Stimulated activated naive B cell treated with anti-CD40 and anti-IgM and Interleukin-4, amounts not matched to agents 10 μg/mL and 1 μg/mL and 100 μg/mL, for 72 hours (primary cell): Measurements from ENCODE around the gene MAP2K5.

Experiments
- ATAC-seq, 2 donors: fragments of 150-1000 bp; cut with Tn5 transposase; replicated peaks; 2 replicates each; pipeline ENCODE4 v1.10.0; 2021; ENCODE audit warnings: moderate library complexity in 1 of 2
- DNase-seq: peaks from one replicate; pipeline ENCODE4 v3.0.0; 2021
- H3K27ac Mint-ChIP-seq: one replicate; pipeline ENCODE4 v1.8.0; 2022; ENCODE audit warnings: mild to moderate bottlenecking, mixed read lengths
- H3K27me3 Mint-ChIP-seq, 2 donors: one replicate each; pipeline ENCODE4 v1.8.0; 2022; ENCODE audit warnings: mixed read lengths in 2 of 2
- H3K36me3 Mint-ChIP-seq, 2 donors: one replicate each; pipeline ENCODE4 v1.8.0; 2022; ENCODE audit warnings: mixed read lengths in 2 of 2, mild to moderate bottlenecking in 1 of 2
- H3K4me1 Mint-ChIP-seq, 2 donors: one replicate each; pipeline ENCODE4 v1.8.0; 2022; ENCODE audit warnings: mixed read lengths in 2 of 2, mild to moderate bottlenecking in 1 of 2
- H3K4me3 Mint-ChIP-seq, 2 donors: one replicate each; pipeline ENCODE4 v1.8.0; 2022; ENCODE audit warnings: mild to moderate bottlenecking in 2 of 2, mixed read lengths in 2 of 2, moderate library complexity in 1 of 2
- H3K9me3 Mint-ChIP-seq, 2 donors: one replicate each; pipeline ENCODE4 v1.8.0; 2022; ENCODE audit warnings: mixed read lengths in 2 of 2, mild to moderate bottlenecking in 1 of 2

Gene MAP2K5

DNA sequence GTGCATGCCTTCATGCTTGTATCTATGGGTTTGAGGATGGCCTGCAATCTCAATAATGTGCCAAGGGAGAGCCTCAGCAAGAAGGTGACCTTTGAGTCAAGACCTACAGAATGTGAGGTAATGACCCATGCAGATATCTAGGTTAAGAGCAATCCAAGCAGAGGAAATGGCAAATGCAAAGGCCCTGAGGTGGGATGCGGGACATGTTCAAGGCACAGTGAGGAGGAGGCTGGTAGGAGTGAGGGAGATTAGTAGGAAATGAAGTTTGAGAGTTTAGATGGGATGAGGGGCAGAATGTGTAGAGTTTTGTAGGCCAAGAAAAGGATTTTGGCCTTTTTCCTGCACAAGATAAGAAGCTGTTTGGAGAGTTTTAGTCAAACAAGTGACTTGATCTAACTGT is 4.7 kb upstream of the MAP2K5 start:
- Mint-ChIP-seq H3K27ac (no peak overlapping the region), H3K9me3 (no peaks in the 10 kb centered on the region), H3K36me3 (peaks cover 0 to 3% of the 10 kb centered on the region in 2 donors), H3K4me3 (no peak overlapping the region), H3K27me3 (peaks cover 10 to 13% of the 10 kb centered on the region in 2 donors), H3K4me1 (peaks cover 15 to 27% of the 10 kb centered on the region in 2 donors)
- no peak for ATAC-seq
- no peak for DNase-seq

DNA sequence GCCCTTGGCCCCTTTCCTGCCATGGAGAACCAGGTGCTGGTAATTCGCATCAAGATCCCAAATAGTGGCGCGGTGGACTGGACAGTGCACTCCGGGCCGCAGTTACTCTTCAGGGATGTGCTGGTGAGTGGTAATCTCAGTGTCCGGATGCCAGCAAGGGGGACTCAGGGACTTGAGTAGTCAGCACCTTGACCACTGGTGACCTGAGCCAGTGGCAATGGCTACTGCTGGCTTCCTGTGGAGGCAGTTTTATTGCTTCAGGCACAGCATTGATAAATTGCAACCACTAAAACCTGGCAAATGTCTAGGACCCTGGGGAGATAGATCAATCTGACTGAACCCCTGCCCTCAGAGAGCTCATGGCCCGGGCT is 830 bp downstream of the MAP2K5 start:
- ATAC-seq (no peak), DNase-seq (no peak)
- Mint-ChIP-seq H3K36me3 (peaks cover 4 to 10% of the 10 kb centered on the region in 2 donors), H3K4me1 (peaks cover 22 to 43% of the 10 kb centered on the region in 2 donors), H3K27me3 (no peaks in the 10 kb centered on the region), H3K27ac (peak overlapping the region; percentile 93), H3K9me3 (no peaks in the 10 kb centered on the region), H3K4me3 (peak overlapping the region; percentile 89 to 93)

DNA sequence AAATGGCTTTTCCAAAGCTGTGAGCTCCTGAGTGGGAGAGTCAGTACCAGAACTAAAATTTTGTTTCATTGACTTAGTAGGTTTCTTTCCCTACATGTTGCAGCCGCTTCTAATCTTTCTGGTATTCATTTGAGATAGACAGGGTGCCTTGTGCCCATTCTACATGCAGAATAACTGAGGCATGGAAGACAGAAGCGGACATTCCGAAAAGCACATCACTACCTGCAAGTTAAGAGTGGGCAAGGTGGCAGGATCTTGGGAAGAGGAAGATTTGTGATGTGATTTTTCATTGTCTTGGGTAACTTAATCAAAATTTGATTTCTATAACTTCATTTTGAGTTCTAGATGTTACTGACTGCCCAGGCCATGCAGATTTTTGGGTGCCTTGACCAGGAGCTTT is 2.0 kb downstream of the MAP2K5 start:
- H3K4me1 Mint-ChIP-seq, result peaks cover 21 to 43% of the 10 kb centered on the region in 2 donors
- no peak overlapping the region for H3K4me3 Mint-ChIP-seq

DNA sequence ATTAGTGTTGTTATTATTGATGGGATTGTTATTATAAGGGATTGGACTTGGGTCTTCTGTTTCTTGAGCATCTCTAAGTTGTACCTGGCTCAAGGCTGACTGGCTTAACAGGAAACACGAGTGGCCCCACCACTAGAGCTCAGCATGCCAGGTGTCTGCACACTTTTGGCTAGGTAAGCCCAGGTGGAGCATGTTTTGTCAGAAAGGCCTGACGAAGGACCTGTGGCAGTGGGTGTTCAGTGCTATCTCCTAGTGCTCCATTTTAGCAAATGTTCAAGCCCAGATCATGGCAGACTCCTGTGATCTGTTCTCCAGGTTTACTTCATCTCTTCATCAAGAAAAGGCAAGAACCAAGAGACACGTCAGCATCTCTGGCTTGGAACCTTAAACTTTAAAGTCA is 3.4 kb downstream of the MAP2K5 start:
- peaks cover 4 to 14% of the 10 kb centered on the region in 2 donors for H3K36me3 Mint-ChIP-seq
- DNase-seq (no peak), ATAC-seq (no peak)
- no peaks in the 10 kb centered on the region for H3K27me3 Mint-ChIP-seq
- peaks cover 21 to 36% of the 10 kb centered on the region in 2 donors for H3K4me1 Mint-ChIP-seq
- H3K27ac Mint-ChIP-seq, result no peak overlapping the region
- H3K9me3 Mint-ChIP-seq, result no peaks in the 10 kb centered on the region
- no peak overlapping the region for H3K4me3 Mint-ChIP-seq

More for the DNA sequence above, 2.0 kb downstream of the MAP2K5 start:
- H3K36me3 Mint-ChIP-seq, result peaks cover 4 to 10% of the 10 kb centered on the region in 2 donors
- H3K27me3 Mint-ChIP-seq, result no peaks in the 10 kb centered on the region
- ATAC-seq, result no peak
- no peaks in the 10 kb centered on the region for H3K9me3 Mint-ChIP-seq
- no peak overlapping the region for H3K27ac Mint-ChIP-seq
- DNase-seq, result no peak

DNA sequence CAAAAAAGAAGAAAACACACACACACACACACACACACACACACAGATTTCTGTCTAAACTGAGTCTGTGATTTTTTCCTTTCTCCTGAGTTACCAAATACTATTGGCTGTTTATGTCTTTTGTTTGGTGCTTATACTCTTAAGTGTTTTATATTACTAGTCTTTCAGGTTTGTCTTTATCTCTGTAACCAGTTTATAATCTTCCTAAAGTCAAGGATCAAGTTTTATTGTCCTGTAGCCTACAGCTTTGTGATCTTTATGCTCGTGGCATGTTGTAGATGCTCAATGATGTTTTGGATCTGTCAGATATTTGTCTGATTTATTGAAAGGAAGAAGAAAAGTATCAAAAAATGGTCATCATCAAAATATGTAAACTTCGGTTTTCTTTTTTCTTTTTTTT is 4.6 kb downstream of the MAP2K5 start:
- no peak overlapping the region for H3K27ac Mint-ChIP-seq
- ATAC-seq (no peak), DNase-seq (no peak)
- H3K4me1 Mint-ChIP-seq, result peaks cover 17 to 29% of the 10 kb centered on the region in 2 donors
- H3K27me3 Mint-ChIP-seq, result no peaks in the 10 kb centered on the region
- no peak overlapping the region for H3K4me3 Mint-ChIP-seq
- H3K9me3 Mint-ChIP-seq, result no peaks in the 10 kb centered on the region
- H3K36me3 Mint-ChIP-seq, result peaks cover 4 to 17% of the 10 kb centered on the region in 2 donors

DNA sequence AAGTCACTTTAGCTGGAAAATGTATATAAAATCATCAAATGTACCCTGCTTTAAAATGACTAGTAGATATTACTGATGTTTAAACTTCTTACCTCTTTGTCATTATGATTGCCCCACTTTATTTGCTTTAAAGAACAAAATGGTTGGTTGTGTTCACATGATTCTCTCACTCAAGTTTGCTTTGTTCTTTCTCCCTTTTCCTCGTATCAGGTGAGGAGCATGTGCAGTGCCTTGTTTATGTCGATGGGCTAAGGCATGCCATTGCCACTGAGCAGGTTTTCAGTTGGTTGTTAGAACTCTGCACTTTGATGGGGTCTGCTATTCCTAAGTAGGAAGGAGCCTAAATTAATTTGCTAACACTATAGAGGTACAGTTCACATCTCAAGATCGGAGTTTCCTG is 5.3 kb downstream of the MAP2K5 start:
- no peaks in the 10 kb centered on the region for H3K27me3 Mint-ChIP-seq
- H3K27ac Mint-ChIP-seq, result peak overlapping the region; percentile 65

DNA sequence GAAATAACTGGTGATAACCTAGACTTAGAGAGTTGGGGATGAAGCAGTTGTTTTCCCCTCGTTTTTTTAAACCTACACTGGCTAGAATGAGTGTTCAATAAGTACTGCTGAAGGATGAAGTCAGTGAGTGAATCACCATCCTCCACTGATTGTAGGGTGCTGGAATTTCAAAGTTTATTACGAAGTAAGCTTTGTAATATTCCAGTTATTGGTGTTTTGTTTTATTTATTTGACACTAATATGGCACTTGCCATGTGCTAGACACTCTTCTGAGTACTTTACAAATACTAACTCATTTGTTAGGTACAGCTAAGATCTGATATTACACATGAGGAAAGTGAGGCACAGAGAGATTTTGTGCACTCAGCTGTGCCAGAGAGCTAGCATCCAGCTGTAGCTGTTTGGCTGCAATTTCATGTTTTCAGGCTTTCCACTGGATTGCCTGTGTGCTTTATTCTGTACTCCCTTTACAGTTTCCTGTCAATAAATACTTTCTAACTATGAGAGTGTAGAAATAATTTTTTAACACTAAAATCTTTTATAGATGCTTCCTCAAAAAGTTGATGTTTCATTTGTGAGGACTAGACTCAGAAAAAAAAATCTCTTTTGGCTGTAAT is 5.8 kb downstream of the MAP2K5 start:
- Mint-ChIP-seq H3K27ac (no peak overlapping the region), H3K9me3 (no peaks in the 10 kb centered on the region), H3K27me3 (no peaks in the 10 kb centered on the region), H3K4me3 (no peak overlapping the region), H3K36me3 (peaks cover 4 to 17% of the 10 kb centered on the region in 2 donors), H3K4me1 (peaks cover 14 to 22% of the 10 kb centered on the region in 2 donors)
- DNase-seq (no peak), ATAC-seq (no peak)

More for the DNA sequence above, 5.3 kb downstream of the MAP2K5 start:
- Mint-ChIP-seq H3K4me1 (peaks cover 17 to 27% of the 10 kb centered on the region in 2 donors), H3K4me3 (no peak overlapping the region), H3K36me3 (peaks cover 4 to 17% of the 10 kb centered on the region in 2 donors), H3K9me3 (no peaks in the 10 kb centered on the region)
- ATAC-seq (no peak), DNase-seq (no peak)

DNA sequence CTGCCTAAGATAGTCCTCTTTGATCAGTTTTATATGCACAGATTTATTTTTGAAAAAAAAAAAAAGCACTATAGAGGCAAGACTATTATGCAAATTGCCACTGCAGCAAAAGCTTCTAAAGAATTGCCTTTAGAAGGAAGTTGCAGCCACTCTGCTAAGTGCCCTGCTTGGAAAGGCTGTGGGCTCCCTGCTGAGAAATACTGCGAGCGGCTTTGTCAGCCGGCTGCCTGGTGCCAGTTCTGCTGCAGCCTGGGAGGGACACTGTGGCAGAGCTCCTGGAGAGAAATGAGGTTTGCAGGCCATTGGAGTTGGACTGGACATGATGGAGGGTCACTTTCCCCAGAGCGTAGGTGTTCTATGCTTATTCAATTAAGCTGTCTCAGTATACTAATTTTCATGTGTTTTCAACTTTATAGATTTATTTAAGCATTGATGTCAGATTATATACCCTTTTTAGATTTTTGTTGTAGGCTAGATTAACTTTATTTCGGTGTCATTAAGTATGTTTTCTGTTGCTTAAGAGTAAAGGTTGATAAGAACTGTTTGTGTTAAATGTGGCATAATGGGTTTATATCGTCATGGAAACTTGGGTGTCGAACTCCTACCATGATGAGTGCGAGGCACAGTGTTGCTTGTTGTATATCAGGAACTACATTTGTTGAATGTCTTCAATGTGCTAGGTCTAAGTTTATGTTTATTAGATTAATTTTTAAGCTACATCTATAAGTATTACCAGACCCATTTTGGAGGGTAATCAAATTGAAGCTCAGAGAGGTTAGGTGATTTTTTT is 6.6 kb downstream of the MAP2K5 start:
- no peak overlapping the region for H3K4me3 Mint-ChIP-seq
- peaks cover 4 to 17% of the 10 kb centered on the region in 2 donors for H3K36me3 Mint-ChIP-seq
- peaks cover 11 to 18% of the 10 kb centered on the region in 2 donors for H3K4me1 Mint-ChIP-seq
- DNase-seq, result no peak
- H3K9me3 Mint-ChIP-seq, result no peaks in the 10 kb centered on the region
- H3K27me3 Mint-ChIP-seq, result no peaks in the 10 kb centered on the region
- peak in 1 of 2 donors; percentile 41 for ATAC-seq
- peak overlapping the region; percentile 75 for H3K27ac Mint-ChIP-seq

DNA sequence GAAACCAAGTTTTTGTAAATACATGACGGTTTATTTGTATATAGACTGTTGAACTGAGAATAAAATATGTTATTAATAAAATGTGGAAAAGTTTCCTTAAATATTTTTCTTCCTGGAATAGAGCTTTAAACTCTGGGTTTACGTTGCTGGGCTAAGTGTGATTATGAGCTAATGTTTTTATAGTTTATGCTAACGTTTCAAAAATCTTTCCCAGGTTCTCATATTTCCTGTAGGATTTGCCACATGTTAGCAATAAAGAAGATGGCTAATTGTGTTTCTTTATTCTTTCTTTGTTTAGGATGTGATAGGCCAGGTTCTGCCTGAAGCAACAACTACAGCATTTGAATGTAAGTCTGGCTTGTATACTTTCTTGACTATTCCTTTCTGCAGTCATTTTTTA is 7.2 kb downstream of the MAP2K5 start:
- no peak overlapping the region for H3K27ac Mint-ChIP-seq
- ATAC-seq (no peak), DNase-seq (no peak)
- H3K36me3 Mint-ChIP-seq, result peaks cover 6 to 18% of the 10 kb centered on the region in 2 donors
- H3K27me3 Mint-ChIP-seq, result no peaks in the 10 kb centered on the region
- no peaks in the 10 kb centered on the region for H3K9me3 Mint-ChIP-seq
- H3K4me1 Mint-ChIP-seq, result peaks cover 8 to 12% of the 10 kb centered on the region in 2 donors
- H3K4me3 Mint-ChIP-seq, result no peak overlapping the region

DNA sequence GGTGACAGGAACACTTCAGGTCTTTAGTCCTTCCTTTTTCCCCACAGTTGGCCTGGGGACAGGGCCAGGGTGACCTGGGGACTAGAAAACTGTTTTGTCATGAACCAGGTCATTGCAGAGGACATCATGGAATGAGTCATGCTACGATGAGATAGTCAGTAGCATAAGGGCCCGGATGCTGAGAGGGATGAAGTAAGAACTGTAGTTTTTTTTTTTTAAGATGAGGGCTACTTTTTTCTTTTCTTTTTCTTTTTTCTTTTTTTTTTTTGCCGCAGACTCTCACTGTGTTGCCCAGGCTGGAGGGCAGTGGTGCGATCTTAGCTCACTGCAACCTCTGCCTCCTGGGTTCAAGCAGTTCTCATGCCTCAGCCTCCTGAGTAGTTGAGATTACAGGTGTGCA is 8.0 kb downstream of the MAP2K5 start:
- peak overlapping the region; percentile 31 for H3K27ac Mint-ChIP-seq
- H3K4me1 Mint-ChIP-seq, result peaks cover 5 to 11% of the 10 kb centered on the region in 2 donors
- H3K36me3 Mint-ChIP-seq, result peaks cover 8 to 19% of the 10 kb centered on the region in 2 donors
- H3K9me3 Mint-ChIP-seq, result no peaks in the 10 kb centered on the region
- H3K27me3 Mint-ChIP-seq, result no peaks in the 10 kb centered on the region
- ATAC-seq, result no peak
- DNase-seq, result no peak
- no peak overlapping the region for H3K4me3 Mint-ChIP-seq

DNA sequence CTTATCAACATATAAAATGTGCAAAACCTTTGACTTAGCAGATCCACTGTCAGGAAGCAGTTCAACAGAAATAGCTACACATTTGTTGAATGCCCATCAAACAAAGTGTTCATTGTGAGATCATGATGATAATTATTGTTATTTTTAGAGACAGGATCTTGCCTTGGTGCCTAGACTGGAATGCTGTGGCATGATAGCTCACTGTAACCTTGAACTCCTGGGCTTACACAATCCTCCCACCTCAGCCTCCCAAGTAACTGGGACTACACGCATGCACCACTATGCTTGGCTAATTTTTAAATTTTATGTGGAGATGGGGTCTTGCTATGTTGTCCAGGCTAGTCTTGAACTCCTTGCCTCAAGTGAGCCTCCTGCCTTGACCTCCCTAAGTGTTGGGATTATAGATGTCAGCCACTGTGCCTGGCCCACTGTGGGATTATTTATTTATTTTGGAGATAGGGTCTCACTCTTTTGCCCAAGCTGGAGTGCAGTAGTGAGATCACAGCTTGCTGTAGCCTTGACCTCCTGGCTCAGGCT is 8.8 kb downstream of the MAP2K5 start:
- H3K27me3 Mint-ChIP-seq, result no peaks in the 10 kb centered on the region
- H3K9me3 Mint-ChIP-seq, result no peaks in the 10 kb centered on the region
- H3K27ac Mint-ChIP-seq, result no peak overlapping the region
- DNase-seq (no peak), ATAC-seq (no peak)
- H3K4me3 Mint-ChIP-seq, result no peak overlapping the region
- H3K4me1 Mint-ChIP-seq, result peaks cover 5 to 11% of the 10 kb centered on the region in 2 donors
- peaks cover 11 to 23% of the 10 kb centered on the region in 2 donors for H3K36me3 Mint-ChIP-seq

DNA sequence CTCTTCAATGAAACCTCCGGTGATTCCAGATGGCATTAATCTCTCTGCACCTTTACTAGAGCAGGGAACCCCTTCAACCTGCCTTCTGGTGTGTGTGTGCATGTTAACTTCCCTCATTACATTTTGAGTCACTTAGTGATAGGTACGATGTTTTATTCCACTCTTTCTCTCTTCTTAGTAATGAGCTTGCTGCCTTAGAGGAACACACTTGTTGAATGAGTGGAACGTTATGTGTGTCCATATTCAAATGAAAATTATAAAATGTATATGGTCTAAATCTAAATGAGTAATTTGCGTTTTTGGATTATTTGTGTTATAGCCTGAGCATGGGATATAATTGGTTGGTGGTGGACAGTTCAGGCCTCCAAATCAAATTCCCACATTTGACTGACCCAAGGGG is 12.1 kb downstream of the MAP2K5 start:
- DNase-seq (no peak), ATAC-seq (no peak)
- Mint-ChIP-seq H3K4me3 (no peak overlapping the region), H3K36me3 (peaks cover 28 to 43% of the 10 kb centered on the region in 2 donors), H3K9me3 (peaks cover 0 to 4% of the 10 kb centered on the region in 2 donors), H3K4me1 (peaks cover 0 to 8% of the 10 kb centered on the region in 2 donors), H3K27ac (no peak overlapping the region), H3K27me3 (no peaks in the 10 kb centered on the region)

DNA sequence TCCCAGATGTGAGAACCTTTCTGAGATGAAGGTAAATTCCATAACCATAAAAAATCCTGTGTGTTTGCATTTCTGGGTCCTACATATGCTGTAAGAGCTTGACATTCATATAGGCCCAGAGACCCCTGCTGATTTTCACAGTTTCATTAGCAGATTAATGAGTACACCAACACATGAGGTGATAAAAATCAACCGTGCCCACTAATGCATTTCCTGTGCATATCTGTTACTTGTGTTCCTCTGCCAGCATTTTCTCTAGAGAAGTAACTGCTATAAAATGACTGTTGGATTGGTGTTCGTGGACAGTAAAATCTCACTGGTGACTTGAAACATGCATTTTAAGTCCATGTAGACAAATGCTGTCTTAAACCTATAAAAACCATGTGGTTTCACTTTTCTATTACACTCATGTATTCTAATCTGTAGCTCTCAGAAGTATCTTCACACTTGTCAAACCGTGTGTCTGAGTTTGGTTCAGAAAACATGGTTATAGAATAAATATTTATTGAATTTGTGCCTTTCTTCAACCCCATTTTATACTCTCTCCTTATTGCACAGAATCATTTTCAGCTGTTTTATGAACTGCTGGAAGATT is 14.6 kb downstream of the MAP2K5 start:
- Mint-ChIP-seq H3K27me3 (no peaks in the 10 kb centered on the region), H3K4me3 (no peak overlapping the region), H3K9me3 (peaks cover 0 to 4% of the 10 kb centered on the region in 2 donors), H3K4me1 (peaks cover 10 to 14% of the 10 kb centered on the region in 2 donors), H3K27ac (no peak overlapping the region), H3K36me3 (peaks cover 31 to 42% of the 10 kb centered on the region in 2 donors)
- DNase-seq (no peak), ATAC-seq (no peak)

DNA sequence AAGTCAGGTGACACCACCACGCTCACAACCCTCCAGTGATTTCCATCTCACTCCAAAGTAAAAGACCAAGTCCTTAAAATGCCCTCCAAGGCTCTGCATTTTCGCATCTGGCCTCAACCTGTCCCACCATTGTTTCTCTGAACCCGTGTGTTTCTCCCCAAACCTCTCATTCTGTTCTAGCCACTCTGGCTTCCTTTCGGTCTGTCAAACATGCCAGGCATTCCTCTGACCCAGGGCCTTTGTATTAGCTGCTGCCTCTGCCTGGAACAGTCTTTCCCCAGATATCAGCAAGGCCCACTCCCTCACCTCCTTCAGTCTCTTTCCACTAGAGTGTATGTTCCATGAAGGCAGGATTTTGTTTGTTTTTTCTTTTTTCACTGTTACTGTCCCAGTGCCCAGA is 16.0 kb downstream of the MAP2K5 start:
- Mint-ChIP-seq H3K27me3 (no peaks in the 10 kb centered on the region), H3K4me3 (no peak overlapping the region), H3K27ac (no peak overlapping the region), H3K36me3 (peaks cover 31 to 45% of the 10 kb centered on the region in 2 donors), H3K4me1 (peaks cover 10 to 14% of the 10 kb centered on the region in 2 donors), H3K9me3 (peaks cover 0 to 4% of the 10 kb centered on the region in 2 donors)
- ATAC-seq (no peak), DNase-seq (no peak)
